Measurements from ENCODE around the gene C5orf58. TPM values are rescaled to one million over a fixed set of nuclear protein-coding genes. Genes with fewer than 3 reads are reported as not detected.
A peak's percentile ranks its signal among the peaks of the same experiment; 100 is the strongest.

Gene C5orf58, protein sequence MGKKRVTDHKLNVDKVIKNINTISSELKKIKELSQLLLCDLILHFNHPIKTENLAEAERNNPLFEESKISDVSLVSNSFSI
- total RNA-seq: not detected

DNA sequence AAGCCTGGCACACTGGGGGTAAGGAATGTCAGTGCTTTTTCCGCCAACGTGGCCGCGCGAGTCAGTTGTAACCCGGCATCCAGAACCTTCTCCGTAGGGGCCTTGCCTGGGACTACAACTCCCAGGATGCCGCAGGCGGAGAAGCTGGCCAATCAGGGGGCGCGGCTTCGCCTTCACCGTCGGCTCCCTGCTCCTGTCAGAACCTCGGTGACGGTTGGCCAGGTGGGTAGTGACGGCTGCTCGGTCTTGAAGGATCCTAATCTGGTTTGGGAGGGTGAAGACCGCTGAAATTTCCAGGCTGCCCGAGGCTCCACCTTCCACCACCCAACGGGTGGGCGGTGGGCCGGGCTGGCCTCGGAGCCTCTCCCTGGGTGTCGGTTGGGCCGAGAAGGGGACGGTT lies at the start of gene C5orf58:
C5orf58 (plus strand) TSS at position 200 of the 400 bp plus-strand sequence. CDS start 1,992 bp downstream, outside the sequence.
- Histone ChIP-seq H3K4me1 (no peaks in the 10 kb centered on the region), H3K4me3 (no peak within 1 kb of the TSS), H3K9me3 (no peaks in the 10 kb centered on the region), H3K27ac (no peak within 1 kb of the TSS), H3K36me3 (no peaks in the 10 kb centered on the region), H3K27me3 (no peaks in the 10 kb centered on the region)
- DNase-seq (ENCODE audit: low spot score in 2 of 2): no peak
- 97% methylated on average over 15 of the region's 27 CpGs for WGBS
- no peak for TF ChIP-seq POLR2A (IDR thresholded peaks at IDR 0.05)
- no peak for TF ChIP-seq EP300 (IDR thresholded peaks at IDR 0.05)
- TF ChIP-seq POLR2AphosphoS5 (IDR thresholded peaks at IDR 0.05): no peak
- TF ChIP-seq, protein P1, sequence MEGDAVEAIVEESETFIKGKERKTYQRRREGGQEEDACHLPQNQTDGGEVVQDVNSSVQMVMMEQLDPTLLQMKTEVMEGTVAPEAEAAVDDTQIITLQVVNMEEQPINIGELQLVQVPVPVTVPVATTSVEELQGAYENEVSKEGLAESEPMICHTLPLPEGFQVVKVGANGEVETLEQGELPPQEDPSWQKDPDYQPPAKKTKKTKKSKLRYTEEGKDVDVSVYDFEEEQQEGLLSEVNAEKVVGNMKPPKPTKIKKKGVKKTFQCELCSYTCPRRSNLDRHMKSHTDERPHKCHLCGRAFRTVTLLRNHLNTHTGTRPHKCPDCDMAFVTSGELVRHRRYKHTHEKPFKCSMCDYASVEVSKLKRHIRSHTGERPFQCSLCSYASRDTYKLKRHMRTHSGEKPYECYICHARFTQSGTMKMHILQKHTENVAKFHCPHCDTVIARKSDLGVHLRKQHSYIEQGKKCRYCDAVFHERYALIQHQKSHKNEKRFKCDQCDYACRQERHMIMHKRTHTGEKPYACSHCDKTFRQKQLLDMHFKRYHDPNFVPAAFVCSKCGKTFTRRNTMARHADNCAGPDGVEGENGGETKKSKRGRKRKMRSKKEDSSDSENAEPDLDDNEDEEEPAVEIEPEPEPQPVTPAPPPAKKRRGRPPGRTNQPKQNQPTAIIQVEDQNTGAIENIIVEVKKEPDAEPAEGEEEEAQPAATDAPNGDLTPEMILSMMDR (IDR thresholded peaks at IDR 0.05): no peak

DNA sequence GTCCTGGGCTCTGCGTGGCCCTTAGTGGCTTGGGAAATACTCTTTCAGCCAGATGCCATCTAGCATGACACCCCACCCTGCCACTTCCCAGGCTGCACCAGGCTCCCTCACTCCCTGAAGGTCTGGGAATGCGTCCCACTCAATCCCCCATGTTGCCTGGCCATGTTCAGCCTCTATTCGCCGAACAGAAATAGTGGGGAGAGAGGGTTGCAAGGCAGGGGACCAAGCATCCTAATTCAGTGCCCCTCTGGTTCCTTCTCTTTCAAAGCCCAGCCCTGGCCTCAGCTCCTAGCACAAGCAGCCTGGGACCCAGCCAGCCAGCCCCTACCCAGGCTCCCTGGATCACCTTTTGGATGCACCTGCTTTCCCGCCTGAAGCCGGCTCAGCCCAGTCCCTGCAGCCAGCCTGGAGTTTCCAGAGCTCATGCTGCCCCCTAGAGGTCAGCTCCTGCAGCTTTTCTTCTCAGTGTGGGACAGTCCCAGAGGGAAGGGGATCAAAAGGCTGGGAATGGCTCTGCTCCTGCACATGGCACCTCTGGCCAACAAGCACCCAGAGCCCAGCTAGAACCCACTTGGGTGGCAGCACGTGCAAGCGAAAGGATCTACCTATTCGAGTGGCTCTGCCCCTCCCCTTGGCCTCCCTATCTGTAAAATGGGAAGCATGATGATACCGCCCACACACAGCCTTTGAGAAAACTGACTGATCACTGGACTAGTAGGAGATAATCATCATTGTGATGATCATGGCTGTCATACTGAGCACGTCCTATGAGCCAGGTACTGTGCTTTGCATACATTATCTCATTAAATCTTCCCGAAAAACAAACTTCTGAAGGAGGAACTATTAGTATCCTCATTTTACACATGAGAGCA lies 48.7 kb upstream of the C5orf58 start:
- H3K27ac ChIP-seq: no peak overlapping the region
- H3K4me3 ChIP-seq: no peak overlapping the region
- no peaks in the 10 kb centered on the region for H3K4me1 ChIP-seq
- H3K36me3 ChIP-seq: no peaks in the 10 kb centered on the region
- TF ChIP-seq POLR2A (IDR thresholded peaks at IDR 0.05) (no peak), EP300 (IDR thresholded peaks at IDR 0.05) (no peak), POLR2AphosphoS5 (IDR thresholded peaks at IDR 0.05) (no peak)
- TF ChIP-seq, protein P1 (IDR thresholded peaks at IDR 0.05): peak; percentile 25 to 62
- H3K9me3 ChIP-seq: no peaks in the 10 kb centered on the region
- DNase-seq (ENCODE audit: low spot score in 2 of 2): peak; percentile 63 to 83
- WGBS: 44% methylated on average over 11 of the region's 12 CpGs
- H3K27me3 ChIP-seq: no peaks in the 10 kb centered on the region

DNA sequence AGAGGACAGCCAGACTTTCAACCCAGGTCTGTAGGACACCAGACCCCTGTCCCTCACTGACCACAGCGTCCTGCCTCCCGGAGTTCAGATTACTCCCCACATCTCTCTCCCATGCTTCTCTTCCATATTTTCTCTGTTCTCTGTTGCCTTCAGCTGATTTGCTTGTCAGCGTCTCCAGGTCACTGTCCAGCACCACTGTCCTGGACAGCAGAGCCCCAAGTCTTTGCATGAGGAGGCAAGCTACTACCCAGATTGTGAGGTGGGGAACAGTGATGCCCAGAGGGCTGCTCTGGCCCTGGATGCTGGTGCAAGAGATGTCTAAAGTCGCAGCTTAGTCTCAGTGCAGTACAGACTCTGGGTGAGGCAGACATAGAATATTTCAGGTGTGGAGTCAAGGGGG lies 48.0 kb upstream of the C5orf58 start:
- whole genome bisulfite sequencing: 84% methylated on average over 4 of the region's 4 CpGs
- no peak for TF ChIP-seq POLR2AphosphoS5 (IDR thresholded peaks at IDR 0.05)
- no peak for TF ChIP-seq POLR2A (IDR thresholded peaks at IDR 0.05)
- no peak for TF ChIP-seq EP300 (IDR thresholded peaks at IDR 0.05)
- TF ChIP-seq, protein P1 (IDR thresholded peaks at IDR 0.05): no peak
- Histone ChIP-seq H3K9me3 (no peaks in the 10 kb centered on the region), H3K27ac (no peak overlapping the region), H3K4me1 (no peaks in the 10 kb centered on the region), H3K27me3 (no peaks in the 10 kb centered on the region), H3K36me3 (no peaks in the 10 kb centered on the region), H3K4me3 (no peak overlapping the region)
- no peak for DNase-seq (ENCODE audit: low spot score in 2 of 2)

DNA sequence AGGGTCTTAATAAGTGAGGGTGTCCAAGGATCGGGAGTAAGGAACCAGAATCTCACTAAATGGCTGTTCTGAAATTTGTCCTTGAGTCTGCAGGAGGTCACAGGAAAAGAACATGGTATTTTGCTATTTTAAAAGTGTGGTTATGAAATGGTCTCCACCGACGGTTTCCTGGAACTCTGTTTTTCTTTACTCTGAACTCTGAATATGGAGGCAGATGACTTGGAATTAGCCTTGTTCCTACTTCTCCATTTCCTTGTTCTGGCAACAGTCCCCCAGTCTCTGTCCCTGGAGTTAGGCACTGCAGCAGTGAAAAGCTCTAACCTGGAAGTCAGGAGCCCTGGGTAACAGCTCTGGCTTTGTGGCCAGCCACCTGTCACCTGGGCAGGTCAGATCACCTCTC lies 46.6 kb upstream of the C5orf58 start:
- Histone ChIP-seq H3K9me3 (no peaks in the 10 kb centered on the region), H3K4me3 (no peak overlapping the region), H3K27ac (no peak overlapping the region), H3K27me3 (no peaks in the 10 kb centered on the region), H3K36me3 (no peaks in the 10 kb centered on the region), H3K4me1 (no peaks in the 10 kb centered on the region)
- TF ChIP-seq, protein P1 (IDR thresholded peaks at IDR 0.05): no peak
- no peak for TF ChIP-seq POLR2A (IDR thresholded peaks at IDR 0.05)
- TF ChIP-seq EP300 (IDR thresholded peaks at IDR 0.05): no peak
- TF ChIP-seq POLR2AphosphoS5 (IDR thresholded peaks at IDR 0.05): no peak
- 69% methylated on average over 3 of the region's 3 CpGs for WGBS
- DNase-seq (ENCODE audit: low spot score in 2 of 2): no peak

DNA sequence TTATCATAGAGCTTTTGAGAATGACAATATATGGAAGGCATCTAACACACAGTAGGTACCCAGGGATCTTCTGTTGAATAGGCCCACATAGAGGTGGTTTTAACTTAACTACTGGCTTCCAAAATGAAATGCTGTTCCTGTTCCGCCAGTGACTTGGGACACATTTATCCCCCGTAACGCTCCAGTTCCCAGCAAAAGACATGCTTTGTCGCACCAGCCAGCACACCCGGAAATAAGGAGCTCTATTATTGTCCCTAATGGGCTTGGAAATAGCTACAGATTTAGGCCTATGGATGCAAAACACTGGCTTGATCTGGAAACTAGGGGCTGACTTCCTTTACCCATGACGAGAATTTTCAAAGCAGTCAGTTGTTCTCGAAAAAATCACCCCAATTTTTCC lies 45.9 kb upstream of the C5orf58 start:
- Histone ChIP-seq H3K4me1 (no peaks in the 10 kb centered on the region), H3K36me3 (no peaks in the 10 kb centered on the region), H3K27me3 (no peaks in the 10 kb centered on the region), H3K27ac (no peak overlapping the region), H3K4me3 (no peak overlapping the region), H3K9me3 (no peaks in the 10 kb centered on the region)
- no peak for DNase-seq (ENCODE audit: low spot score in 2 of 2)
- 83% methylated on average over 7 of the region's 7 CpGs for WGBS
- TF ChIP-seq POLR2AphosphoS5 (IDR thresholded peaks at IDR 0.05) (no peak), EP300 (IDR thresholded peaks at IDR 0.05) (no peak)

Measured in suprapubic skin (tissue), 4 donors.